ENCODE measurements around the gene RPEL1.

Gene RPEL1

GRCh38 chr10:103273041-103273441, 27.4 kb downstream of the RPEL1 start:
- no peak overlapping the region for H3K4me3 ChIP-seq (ENCODE audit: low read depth, low read length)
- in situ Hi-C loops (cut with HindIII; ENCODE audit: low sequenced_read_pairs): no loop called here
- peak; percentile 96 for DNase-seq (ENCODE audit: low read depth, low spot score)
- no peak for TF ChIP-seq CTCF (IDR thresholded peaks at IDR 0.05; ENCODE audit: low read depth, low read length)

- no peak for DNase-seq (ENCODE audit: low read depth, low spot score)
- in situ Hi-C loops (cut with HindIII; ENCODE audit: low sequenced_read_pairs): no loop called here
- TF ChIP-seq CTCF (IDR thresholded peaks at IDR 0.05; ENCODE audit: low read depth, low read length): no peak
- H3K4me3 ChIP-seq (ENCODE audit: low read depth, low read length): no peak overlapping the region
Observed at GRCh38 chr10:103276251-103276895, 30.7 kb downstream of the RPEL1 start.

- DNase-seq (ENCODE audit: low read depth, low spot score): peak; percentile 29
- peak within 1 kb of the TSS; percentile 12 for H3K4me3 ChIP-seq (ENCODE audit: low read depth, low read length)
- TF ChIP-seq CTCF (IDR thresholded peaks at IDR 0.05; ENCODE audit: low read depth, low read length): no peak
- in situ Hi-C loops (cut with HindIII; ENCODE audit: low sequenced_read_pairs): no loop called here
Observed at GRCh38 chr10:103276896-103277712, 31.4 kb downstream of the RPEL1 start, which contains the start of gene INA. Gene INA, plus strand, starts transcription at chr10:103277138. Its CDS starts 74 bp downstream, at chr10:103277212.

- no peak for TF ChIP-seq CTCF (IDR thresholded peaks at IDR 0.05; ENCODE audit: low read depth, low read length)
- no peak overlapping the region for H3K4me3 ChIP-seq (ENCODE audit: low read depth, low read length)
- no peak for DNase-seq (ENCODE audit: low read depth, low spot score)
- in situ Hi-C loops (cut with HindIII; ENCODE audit: low sequenced_read_pairs): no loop called here
Observed at GRCh38 chr10:103277713-103278536, 32.2 kb downstream of the RPEL1 start.

- no peak for TF ChIP-seq CTCF (IDR thresholded peaks at IDR 0.05; ENCODE audit: low read depth, low read length)
- in situ Hi-C loops (cut with HindIII; ENCODE audit: low sequenced_read_pairs): no loop called here
- H3K4me3 ChIP-seq (ENCODE audit: low read depth, low read length): no peak overlapping the region
- no peak for DNase-seq (ENCODE audit: low read depth, low spot score)
Observed at GRCh38 chr10:103278537-103278823, 32.8 kb downstream of the RPEL1 start.

- no peak overlapping the region for H3K4me3 ChIP-seq (ENCODE audit: low read depth, low read length)
- TF ChIP-seq CTCF (IDR thresholded peaks at IDR 0.05; ENCODE audit: low read depth, low read length): no peak
- DNase-seq (ENCODE audit: low read depth, low spot score): peak; percentile 55
- in situ Hi-C loops (cut with HindIII; ENCODE audit: low sequenced_read_pairs): no loop called here
Observed at GRCh38 chr10:103278862-103279298, 33.2 kb downstream of the RPEL1 start.

Data from astrocyte of the spinal cord (primary cell).